NCI-H69 (cell line): Measurements from ENCODE around the gene TMEM51.

ENCODE experiments used
- DNase-seq: peaks from one replicate; lab custom pipeline; 2025; lab: John Stamatoyannopoulos, UW

TMEM51 gene

DNA sequence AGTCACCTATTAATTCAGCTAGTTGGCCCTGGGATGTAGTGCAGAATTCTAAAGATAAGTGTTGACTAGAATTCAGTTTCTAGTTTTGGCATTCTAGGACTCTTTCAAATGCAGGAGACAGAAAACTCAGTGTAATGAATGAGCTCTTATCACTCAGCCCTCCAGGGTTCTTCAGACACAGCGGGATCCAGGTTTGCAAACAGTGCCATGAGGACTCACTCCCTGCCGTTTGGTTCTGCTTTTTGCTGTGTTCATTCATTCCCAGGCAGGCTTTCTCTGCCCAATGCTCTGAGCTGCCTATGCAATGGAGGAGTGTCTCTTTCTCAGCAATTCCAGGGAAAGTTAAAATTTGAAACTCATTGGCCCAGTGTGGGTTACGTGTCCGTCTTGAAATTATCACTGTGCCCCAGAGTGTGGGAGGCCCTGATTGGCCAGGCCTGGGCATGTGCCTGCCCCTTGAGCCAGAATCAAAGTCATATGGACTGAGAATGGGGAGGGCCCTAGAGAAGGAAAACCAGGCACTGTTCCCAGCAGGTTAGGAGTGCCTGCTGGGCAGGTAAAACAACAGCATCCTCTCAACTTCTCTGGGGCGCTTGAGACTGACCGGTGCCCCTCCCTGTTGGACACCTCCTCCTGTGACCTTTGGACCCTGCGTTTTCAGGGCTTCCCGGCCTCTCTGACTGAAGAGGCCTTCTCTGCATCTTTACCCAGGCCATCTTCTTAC lies 43.4 kb downstream of the TMEM51 start:
- DNase-seq, result peak; percentile 68

DNA sequence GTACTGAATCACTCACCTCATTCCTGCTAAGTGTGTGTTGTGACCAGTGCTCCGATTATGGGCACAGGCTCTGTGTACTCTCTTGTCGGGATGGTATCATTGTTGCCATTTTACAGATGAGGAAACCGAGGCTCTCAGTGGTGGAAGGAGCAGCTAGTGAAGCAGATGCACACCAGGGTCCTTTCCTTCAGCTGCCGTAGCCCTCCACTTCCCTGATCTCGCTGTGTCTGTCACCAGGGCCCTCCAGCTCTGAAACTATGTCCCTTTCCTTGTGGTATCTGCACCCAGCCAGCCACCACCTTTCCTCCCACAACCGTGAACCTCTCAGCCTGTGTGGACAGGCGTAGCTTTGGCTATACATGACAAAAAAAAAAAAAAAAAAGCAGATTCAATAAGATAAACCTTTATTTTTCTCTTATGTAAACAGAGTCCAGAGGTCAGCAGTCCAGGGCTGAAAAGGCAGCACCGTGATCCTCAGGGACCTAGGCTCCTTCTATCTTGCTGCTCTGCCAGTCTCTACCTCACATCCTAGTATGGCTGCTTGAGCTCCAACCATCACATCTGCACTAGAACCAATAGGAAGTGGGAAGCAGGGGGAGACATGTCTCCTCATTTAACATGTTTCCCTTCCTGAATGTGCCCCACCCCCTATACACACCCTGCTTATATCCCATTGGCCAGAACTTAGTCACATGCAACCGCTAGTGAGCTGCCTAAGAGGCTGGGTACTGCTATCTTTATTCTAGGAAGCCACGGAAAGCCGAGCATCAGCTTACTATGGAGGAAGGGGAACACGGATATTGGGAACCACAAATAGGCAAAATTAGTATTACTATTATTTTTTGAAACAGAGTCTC lies 44.3 kb downstream of the TMEM51 start:
- DNase-seq, result no peak

DNA sequence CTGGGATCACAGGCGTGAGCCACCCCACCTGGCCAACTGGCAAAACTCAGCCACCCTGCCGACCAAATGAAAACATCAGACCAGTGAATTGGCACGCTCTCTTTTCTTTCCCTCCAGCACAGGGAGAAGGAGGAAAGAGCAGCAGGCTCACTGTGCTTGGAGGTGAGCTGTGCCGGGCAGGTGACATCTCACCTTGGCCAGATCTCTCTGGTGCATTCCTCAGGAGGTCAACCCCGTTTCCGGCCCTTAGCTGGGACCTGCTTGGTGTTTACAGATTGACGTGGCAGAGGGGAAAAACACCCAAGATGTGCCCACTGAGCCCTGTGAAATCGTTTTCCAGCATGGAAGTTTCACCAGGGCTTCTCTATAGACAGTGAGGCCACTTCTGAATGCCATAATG lies 45.1 kb downstream of the TMEM51 start:
- DNase-seq, result no peak

DNA sequence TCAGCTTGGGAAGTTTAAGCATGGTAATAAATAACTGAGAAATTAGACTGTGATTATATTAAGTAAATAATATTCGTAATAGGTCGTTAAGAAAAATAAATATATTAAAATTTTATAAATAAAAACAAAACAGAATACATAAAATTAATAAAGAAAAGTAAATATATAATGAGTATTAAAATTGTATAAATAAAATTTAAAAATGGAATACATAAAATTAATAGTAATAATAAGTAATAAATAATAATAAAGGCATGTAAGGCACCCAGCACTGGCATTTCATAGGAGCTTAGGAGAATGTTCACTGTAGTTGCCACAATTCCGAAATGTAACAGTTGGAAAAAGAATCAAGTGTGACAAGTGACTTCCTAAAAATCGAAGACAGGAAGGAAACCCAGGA lies 47.7 kb downstream of the TMEM51 start:
- no peak for DNase-seq

DNA sequence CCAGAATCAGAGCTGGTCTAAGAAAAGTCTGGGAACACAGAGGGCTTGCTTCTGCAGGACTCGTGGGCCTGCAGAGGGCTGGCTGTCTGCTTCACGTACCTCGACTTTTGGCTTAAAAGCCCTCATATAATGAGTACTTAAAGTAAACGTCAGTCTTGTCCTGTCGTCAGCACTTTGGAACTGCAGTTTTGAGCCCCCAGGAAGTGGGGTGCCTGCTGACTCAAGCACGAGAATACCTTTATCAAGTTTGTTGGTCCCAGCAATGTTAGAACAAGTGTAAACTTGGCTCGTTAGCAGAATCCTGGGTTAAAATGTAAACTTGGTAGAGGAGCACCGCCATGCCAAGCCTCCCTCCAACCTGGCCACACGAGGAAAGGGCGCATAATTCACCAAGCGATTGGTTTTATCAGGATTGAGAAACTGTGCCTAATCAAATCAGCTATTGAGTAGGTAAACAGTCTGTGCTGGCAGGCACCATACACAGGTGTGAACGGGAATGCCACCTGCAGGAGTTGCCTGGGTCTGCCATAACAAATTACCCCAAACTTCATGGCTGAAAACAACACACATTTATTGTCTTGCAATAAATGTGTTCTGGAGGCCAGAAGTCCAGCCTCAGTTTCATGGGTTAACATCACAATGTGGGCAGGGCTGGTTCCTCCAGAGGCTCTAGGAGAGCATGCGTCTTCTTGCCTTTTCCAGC lies 48.5 kb downstream of the TMEM51 start:
- no peak for DNase-seq

DNA sequence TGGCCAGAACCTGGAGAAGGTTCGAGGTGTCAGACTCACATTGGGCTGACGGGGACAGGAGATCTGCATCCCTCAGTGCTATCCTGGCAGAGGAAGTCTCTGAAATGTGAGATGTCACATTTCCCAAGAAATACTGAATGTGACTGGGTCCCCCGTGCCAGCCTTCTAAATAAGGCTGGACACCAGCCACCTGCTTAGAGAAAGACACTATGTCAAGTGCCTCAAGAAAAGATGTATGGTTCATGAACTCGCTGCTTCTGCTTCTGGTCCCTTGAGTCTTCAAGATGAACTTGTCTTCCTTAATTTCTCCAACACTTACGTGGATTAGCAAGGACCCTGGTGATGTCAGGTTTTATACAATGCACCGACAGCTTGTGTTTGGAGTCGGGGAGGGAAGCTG lies 51.4 kb downstream of the TMEM51 start:
- DNase-seq, result no peak

DNA sequence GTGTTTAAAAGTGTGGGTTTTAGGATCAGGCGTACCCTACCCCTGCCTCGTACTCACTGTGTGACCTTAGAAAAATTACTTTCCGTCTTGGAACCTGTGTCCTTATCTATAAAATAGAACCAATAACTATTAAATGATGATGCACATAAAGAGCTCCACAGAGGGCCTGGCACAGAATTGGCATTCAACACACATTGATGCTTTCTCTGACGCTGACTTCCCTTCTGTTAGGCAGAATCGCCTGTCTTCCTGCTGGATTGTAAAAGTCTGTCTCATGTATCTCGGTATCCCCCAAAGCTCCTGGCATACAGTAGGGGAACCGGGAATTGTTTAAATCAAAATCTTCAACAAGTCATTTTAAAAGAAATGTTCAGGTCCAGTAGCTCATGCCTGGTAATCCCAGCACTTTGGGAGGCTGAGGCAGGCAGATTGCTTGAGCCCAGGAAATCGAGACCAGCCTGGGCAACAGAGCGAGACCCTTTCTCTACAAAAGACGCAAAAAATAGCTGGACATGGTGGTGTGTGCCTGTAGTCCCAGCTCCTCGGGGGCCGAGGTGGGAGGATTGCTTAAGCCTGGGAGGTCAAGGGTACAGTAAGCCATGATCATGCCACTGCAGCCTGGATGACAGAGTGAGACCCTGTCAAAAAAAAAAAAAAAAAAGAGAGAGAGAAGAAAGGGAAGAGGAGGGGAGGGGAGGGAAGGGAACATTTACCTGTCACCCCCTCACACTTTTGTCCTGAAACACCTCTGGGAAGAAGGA lies 52.2 kb downstream of the TMEM51 start:
- DNase-seq, result no peak

DNA sequence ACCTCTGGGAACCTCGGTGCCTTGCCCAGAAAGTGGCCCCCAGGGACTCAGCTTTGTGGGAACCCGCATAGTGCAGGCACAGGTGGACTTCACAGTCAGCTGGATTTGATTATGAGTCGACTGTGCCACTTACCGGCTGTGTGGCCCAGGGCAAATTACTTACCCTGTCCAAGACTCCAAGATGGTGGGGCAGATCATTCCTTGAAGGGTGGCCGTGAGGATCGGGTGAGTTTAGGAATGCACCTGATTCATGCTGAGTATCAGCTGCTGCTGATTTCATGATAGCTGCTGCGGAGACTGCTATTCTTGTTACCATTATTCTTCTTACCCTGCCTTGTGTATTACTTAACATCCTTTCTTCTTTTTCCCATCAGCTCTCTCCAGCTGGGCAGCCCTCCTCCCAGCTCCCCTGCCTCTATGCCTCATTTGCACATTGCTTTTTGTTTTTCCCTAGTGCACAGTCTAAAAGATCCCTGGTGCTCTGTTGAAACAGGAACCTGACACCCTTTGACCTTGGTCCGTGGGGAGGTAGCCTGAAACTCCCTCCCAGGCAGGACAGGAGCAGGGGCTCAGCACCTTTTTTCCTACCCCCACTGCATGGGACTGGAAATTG lies 53.0 kb downstream of the TMEM51 start:
- DNase-seq, result peak; percentile 31

DNA sequence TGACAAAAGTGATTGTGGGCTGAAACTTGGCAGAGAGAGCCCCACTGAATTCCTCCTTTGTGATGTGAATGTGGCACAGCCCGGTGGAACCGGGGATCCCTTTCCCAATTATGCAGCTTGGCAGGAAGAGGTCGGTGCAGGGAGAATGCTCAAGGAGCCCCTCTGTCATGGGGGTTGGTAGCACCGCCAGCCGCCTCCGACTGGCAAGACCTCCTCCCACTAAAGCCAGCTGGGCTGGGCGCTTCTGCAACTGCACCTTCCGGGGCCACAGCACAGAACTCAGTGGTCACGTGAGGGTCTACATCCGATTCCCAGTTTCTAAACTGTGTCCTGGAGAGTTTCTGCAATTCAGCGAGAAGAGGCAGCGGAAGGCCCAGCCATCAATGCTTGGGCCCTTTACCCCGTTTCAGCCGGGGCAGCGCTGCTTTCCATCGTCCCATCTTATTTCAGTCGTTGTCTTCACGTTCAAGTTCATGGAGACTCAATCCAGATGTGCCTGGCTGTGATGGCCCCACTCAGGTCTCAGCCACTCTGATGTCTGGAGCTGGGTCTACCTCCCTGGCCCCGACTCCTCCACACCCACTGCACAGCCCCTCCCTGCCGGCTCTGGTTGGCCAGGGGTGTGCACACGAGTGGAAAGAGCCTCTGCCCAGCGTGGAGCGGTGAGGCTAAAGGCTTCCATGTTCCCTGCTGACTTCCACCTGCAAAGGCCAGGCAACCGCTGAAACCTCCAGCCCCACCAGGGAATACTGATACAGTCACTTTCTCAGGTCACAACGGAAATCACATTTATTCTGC lies 53.7 kb downstream of the TMEM51 start:
- no peak for DNase-seq

DNA sequence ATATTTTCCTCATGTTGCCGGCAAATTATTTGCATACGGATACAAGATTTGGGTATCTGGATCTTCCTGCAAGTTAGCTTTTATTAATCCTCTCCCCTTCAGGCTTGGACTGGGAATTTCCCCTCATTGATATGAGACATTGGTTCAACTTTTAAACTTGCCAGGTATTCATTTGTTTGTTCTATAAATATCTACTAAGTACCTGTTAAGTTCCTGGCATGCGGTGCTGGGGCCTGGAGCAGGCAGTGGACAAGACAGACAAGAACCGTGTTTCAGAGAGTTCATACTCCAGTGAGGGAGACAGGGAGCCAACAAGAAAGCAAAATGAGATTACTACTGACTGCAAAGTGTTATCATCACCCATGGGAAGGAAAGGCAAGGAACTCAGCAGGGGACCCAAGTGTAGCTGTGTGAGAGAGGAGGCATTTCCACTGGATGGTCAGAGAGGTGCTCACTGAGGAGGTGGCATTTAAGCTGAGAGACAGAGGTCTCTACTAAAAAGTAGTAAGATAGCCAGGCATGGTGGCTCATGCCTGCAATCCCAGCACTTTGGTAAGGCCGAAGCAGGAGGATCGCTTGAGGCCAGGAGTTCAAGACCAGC lies 54.4 kb downstream of the TMEM51 start:
- DNase-seq, result no peak

DNA sequence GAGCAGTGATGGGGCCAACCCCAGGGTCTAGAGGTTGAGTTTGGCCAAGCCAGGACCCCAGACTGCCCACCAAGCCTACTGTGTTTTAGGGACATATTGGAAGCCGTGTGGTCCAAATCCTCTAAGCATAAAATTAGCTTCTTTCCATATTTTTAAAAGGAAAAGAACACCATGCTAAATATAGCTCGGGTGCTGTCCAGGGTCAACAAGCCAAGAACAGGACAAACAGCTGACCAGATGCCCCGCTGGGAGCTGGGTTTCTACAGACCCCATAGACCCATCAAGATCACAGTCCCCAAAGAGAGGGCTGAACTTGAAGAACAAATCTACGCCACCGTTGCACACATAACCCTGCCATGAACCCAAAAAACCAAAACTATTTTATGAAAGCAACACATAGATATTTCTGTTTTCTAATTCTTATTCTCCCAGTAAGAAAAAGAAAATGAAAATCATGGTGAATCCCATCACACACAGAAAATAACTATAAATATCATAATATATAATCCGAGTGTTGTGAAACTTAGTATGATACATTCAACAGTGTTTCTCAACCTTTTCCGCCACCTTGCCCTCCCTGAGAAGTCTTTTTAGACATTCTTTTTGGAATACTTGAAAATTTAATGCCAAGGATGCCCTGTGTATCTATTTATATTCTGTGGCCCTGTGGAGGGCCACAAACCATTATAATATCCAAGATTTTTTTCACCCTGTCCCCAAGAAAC lies 57.3 kb downstream of the TMEM51 start:
- DNase-seq, result no peak

DNA sequence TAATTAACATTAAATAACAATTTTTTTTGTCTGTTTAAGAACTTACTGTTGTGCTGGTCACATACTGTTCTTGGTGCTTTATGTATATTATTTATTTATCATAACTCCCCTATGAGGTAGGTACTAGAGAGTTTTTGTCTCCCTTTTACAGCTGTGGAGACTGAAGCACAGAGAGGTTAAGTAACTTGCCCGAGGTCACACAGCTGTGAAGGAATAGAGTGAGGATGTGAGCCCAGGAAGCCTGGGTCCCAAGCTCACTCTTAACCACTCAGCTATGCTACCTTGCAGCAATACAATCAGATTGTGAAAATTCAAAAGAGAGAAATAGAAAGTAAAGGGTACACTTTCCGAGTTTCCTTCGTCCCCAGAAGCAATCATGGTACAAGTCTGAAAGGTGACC lies 57.9 kb downstream of the TMEM51 start:
- no peak for DNase-seq

DNA sequence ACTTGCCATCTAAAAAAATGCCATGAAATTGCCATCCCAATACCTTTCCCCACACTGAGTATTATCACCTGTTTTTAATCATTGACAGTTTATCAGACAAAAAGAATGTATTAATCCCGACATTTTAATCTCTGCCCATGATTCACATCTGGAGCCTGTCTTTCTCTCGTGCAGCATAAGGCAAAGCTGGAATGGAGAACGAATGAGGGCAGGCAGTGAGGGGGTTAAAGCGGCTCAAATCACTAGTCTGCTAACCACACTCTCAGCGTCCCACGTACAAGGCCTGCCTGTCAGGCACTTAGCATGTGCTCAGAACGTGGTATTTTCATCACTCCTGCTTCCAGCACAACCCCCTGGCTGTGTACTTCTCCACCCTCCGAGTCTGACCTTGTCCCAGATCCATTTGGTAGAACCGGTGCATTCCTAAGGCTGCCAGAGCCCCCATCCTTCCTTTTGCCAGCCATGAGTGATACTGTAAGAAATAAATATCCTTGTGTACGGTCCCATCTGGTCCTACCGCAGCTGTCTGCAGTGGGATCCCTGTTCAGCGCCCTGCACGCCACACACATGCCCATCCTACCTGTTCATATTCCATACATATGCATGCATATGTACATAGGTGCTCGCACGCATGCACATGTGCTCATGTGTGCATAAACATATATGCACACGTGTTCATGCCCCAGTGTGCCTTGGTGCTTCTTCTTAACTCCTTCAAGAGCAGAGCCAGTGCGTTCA lies 58.8 kb downstream of the TMEM51 start:
- no peak for DNase-seq

DNA sequence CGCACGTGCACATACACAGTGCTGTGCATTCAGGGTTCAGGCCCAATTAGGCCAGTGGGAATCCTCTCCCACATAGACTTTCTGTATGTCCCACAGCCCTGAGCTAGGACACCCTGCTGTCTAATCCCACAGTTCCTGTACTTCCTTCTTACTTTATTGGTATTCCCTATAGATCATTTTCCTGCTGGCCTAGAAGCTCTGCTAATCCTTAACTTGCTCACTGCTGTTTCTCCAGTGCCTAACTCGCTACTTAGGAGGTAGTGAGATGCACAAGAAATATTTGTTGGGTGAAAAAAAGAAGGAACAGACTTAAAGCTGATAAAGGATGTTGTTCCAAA lies 59.4 kb downstream of the TMEM51 start:
- DNase-seq, result no peak

DNA sequence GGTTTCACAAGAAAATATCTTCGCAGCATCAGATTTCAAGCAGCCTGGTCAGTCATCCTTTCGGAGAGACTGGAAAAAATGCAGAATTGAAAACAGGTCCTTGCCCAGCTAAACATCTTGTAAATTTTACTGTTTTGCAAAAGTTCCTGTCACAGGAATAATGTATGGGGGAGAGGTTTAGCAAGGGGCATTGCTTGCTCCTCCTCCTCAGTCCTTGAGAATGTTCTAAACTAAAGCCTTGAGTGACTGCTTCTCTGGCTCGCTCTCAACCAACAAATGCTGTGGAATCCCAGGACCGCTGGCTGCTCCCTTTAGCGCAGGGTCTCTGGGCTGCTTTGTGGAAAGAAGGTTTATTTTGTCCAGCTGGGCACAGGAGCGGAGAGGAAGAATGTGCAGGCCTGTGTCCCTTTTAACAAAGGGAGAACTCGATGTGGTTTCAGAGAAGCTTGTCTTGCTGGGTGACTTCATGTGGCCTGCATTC lies 59.8 kb downstream of the TMEM51 start:
- no peak for DNase-seq

DNA sequence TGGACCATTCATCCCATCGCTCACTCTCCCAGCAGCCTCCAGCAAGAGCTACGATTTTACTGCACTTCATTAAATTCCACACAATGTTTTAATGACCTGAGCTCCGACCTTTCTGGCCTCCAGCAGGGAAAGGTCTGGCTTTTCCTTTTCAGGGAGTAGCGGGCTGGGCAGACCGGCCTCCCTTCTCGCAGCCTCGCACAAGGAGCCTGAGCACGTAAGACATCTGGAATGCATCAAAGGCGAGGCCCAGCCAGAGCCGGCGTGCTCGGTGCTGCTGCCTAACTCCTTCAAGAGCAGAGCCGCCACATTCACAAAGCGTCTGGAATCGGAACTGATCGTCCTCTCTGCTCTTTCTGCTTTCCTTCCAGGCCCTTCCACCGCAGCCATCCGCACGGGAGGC lies 61.0 kb downstream of the TMEM51 start:
- DNase-seq, result no peak

DNA sequence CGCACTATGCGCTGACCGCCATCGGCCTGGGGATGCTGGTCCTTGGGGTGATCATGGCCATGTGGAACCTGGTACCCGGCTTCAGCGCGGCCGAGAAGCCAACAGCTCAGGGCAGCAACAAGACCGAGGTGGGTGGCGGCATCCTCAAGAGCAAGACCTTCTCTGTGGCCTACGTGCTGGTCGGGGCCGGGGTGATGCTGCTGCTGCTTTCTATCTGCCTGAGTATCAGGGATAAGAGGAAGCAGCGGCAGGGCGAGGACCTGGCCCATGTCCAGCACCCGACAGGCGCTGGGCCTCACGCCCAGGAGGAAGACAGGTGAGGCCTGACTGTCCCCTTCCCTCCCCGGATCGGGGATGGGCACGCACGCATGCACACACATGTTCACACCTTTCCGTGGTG lies 61.6 kb downstream of the TMEM51 start:
- DNase-seq, result no peak

DNA sequence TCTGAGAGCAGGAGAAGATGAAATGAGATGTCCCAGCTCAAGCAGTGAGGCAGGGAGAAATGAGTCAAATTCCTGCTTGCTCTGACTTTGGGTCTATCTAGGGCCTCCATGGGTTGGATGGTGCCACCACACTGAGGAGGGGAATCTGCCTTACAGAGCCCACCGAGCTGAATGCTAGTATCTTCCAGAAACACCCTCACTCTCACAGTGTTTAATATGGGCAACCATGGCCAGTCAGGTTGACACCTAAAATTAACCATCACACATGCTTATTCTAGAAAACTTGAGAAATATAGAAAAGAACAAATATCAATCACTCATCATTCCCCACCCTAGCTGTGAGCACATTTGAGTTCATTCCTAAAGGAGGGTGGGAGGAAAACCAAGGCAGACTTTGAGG lies 64.1 kb downstream of the TMEM51 start:
- DNase-seq, result no peak
